Lower leg skin (tissue), 3 donors: ENCODE results near the gene PIP5K1C.

Experiments
- CTCF ChIP-seq, 3 donors: fragments of 450-650 bp; IDR thresholded peaks; one replicate each; pipeline ENCODE4 v1.5.1; 2016; ENCODE audit warnings: antibody characterized with exemption in 3 of 3, mild to moderate bottlenecking in 3 of 3, moderate library complexity in 2 of 3
- POLR2A ChIP-seq, 2 donors: fragments of 450-650 bp; IDR thresholded peaks; one replicate each; pipeline ENCODE4 v1.6.1; 2016 to 2017; ENCODE audit warnings: antibody characterized with exemption in 2 of 2, mild to moderate bottlenecking in 1 of 2, moderate library complexity in 1 of 2

- TF ChIP-seq CTCF (IDR thresholded peaks at IDR 0.05) (no peak), POLR2A (IDR thresholded peaks at IDR 0.05) (no peak)
Measured at GRCh38 chr19:3746371-3747056, 46.2 kb upstream of the PIP5K1C start.
